ENCODE results near the gene TMC5. TPM values are rescaled to one million over a fixed set of nuclear protein-coding genes. Genes with fewer than 3 reads are reported as not detected.

Gene TMC5, protein sequence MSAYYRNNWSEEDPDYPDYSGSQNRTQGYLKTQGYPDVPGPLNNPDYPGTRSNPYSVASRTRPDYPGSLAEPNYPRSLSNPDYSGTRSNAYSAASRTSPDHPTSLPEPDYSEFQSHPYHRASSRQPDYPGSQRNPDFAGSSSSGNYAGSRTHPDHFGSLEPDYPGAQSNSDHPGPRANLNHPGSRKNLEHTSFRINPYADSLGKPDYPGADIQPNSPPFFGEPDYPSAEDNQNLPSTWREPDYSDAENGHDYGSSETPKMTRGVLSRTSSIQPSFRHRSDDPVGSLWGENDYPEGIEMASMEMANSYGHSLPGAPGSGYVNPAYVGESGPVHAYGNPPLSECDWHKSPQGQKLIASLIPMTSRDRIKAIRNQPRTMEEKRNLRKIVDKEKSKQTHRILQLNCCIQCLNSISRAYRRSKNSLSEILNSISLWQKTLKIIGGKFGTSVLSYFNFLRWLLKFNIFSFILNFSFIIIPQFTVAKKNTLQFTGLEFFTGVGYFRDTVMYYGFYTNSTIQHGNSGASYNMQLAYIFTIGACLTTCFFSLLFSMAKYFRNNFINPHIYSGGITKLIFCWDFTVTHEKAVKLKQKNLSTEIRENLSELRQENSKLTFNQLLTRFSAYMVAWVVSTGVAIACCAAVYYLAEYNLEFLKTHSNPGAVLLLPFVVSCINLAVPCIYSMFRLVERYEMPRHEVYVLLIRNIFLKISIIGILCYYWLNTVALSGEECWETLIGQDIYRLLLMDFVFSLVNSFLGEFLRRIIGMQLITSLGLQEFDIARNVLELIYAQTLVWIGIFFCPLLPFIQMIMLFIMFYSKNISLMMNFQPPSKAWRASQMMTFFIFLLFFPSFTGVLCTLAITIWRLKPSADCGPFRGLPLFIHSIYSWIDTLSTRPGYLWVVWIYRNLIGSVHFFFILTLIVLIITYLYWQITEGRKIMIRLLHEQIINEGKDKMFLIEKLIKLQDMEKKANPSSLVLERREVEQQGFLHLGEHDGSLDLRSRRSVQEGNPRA
- total RNA-seq = not detected in 2 replicates

DNA sequence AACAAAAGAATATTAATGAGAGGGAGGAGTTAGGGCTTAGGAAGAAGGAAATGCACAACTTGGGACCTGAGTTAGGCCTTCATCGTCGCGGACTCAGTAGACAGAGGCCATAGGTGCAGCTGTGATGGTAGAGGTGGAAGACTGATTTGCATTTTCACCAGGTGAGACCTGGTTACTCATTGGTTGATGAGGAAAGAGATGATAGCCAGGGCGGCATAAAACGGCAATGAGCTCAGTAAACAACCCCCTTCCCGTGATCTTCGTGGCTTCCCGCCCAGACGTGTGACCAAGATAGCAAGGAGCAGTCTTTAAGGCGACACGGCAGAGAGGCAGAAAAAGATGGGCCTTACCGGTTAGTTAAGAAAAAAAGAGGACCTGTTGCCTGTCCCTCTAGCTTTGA lies at the start of gene TMC5:
Gene TMC5, plus strand, starts transcription at position 244 of the 400 bp plus-strand sequence. CDS start 22,156 bp downstream, outside the sequence.

GRCh38 chr16:19521471-19522396 lies 104.1 kb downstream of the TMC5 start, which contains the start of gene GDE1:
Gene GDE1 (minus strand): TSS chr16:19522098. CDS start chr16:19521964, 134 bp downstream.

GRCh38 chr16:19523559-19524355 lies 106.1 kb downstream of the TMC5 start, which contains the start of gene CCP110:
Gene CCP110 (plus strand): TSS chr16:19523942. CDS start chr16:19527882, 3,940 bp downstream.

Other genes with a start within 250 kb of the TMC5 start
- gene SYT17, start 249.6 kb upstream of the TMC5 start, total RNA-seq = 1.6 and 2.4 TPM in 2 replicates
- gene CLEC19A, start 132.2 kb upstream of the TMC5 start, total RNA-seq = not detected in 2 replicates
- 53.9 and 54.5 TPM in 2 replicates for gene GDE1, start 104.2 kb downstream of the TMC5 start, total RNA-seq
- gene CCP110, start 106.1 kb downstream of the TMC5 start, total RNA-seq = 8.2 and 17.4 TPM in 2 replicates
- gene VPS35L, start 137.8 kb downstream of the TMC5 start, total RNA-seq = 54.5 and 69.4 TPM in 2 replicates